ENCODE data around the gene BRSK2. TPM values are rescaled to one million over a fixed set of nuclear protein-coding genes. Genes with fewer than 3 reads are reported as not detected.

Gene BRSK2
- total RNA-seq, 1 donor from 2014 or later, result not detected

GRCh38 chr11:1446623-1447022 is 56.9 kb downstream of the BRSK2 start:
- no peak for FAIRE-seq
- Histone ChIP-seq H3K27me3 (ENCODE audit: control insufficient read depth, insufficient read depth, low read length) (no peaks in the 10 kb centered on the region), H3K36me3 (ENCODE audit: control insufficient read depth, insufficient read depth, low read length) (no peaks in the 10 kb centered on the region), H3K4me3 (ENCODE audit: low read depth, low read length) (no peak overlapping the region)
- TF ChIP-seq CTCF (IDR thresholded peaks at IDR 0.05; ENCODE audit: insufficient read depth, low read length, severe bottlenecking), result no peak
- DNase-seq (ENCODE audit: low read depth), result no peak

GRCh38 chr11:1447845-1448825 is 58.4 kb downstream of the BRSK2 start:
- no peaks in the 10 kb centered on the region for H3K36me3 ChIP-seq (ENCODE audit: control insufficient read depth, insufficient read depth, low read length)
- TF ChIP-seq CTCF (IDR thresholded peaks at IDR 0.05; ENCODE audit: insufficient read depth, low read length, severe bottlenecking), result no peak
- FAIRE-seq (no peak), DNase-seq (ENCODE audit: low read depth) (no peak)
- no peak overlapping the region for H3K4me3 ChIP-seq (ENCODE audit: low read depth, low read length)
- peaks cover under 1% of the 10 kb centered on the region for H3K27me3 ChIP-seq (ENCODE audit: control insufficient read depth, insufficient read depth, low read length)

DNA sequence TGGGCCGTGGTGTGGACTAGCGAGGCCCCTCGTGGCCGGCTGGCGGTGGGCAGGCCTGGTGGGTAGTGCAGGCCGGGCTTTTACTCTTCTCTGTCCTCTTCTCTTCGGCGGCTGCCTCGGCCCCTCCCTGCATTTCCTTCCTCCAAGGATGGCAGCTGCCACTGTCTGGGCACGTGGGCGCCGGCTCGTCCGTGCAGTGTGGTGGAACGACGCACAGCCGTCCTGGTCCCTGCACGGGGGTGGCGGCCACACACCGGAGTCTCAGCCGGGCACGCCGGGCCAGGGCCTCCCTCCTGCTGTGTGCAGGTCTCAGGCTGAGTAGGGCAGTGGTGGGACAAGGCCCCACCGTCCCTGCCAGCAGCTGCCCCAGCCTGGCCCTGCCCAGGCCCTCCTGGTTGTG is 59.1 kb downstream of the BRSK2 start:
- Histone ChIP-seq H3K4me3 (ENCODE audit: low read depth, low read length) (no peak overlapping the region), H3K36me3 (ENCODE audit: control insufficient read depth, insufficient read depth, low read length) (no peaks in the 10 kb centered on the region), H3K27me3 (ENCODE audit: control insufficient read depth, insufficient read depth, low read length) (peaks cover 2% of the 10 kb centered on the region)
- no peak for TF ChIP-seq CTCF (IDR thresholded peaks at IDR 0.05; ENCODE audit: insufficient read depth, low read length, severe bottlenecking)
- DNase-seq (ENCODE audit: low read depth) (no peak), FAIRE-seq (no peak)

DNA sequence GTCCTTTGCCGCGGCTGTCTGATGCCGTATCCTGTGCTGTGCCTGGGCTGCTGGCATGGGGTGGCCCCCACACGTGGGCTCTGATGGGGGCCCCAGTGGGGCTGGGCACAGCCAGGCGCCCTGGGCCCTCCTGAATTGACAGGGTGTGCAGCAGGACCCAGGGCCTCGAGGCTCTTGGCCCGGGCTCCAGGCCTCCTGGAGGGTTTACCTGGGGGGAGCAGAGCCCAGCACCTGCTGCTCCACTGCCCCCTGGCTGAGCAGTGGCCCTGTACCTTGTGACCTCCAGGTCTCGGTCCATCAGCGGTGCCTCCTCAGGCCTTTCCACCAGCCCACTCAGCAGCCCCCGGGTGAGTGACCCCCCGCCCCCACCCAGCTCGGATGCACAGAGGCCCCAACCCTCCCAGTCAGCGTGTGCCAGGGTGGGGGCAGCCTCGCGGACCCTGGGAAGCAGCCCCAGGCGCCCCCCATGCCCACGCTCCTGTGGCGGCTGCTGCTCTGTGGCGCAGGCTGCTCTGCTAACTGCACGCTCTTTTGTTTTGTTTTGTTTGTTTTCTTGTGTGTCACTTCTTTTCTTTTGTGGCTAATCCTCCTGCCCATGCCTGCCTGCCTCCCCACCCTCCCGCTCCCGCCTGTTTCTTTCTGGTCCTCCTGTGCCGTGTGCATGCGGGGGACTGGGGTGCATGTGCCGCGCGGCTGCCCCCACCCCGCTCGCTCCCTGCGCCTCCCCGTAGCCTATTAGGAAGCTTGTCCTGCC is 59.9 kb downstream of the BRSK2 start:
- no peak for TF ChIP-seq CTCF (IDR thresholded peaks at IDR 0.05; ENCODE audit: insufficient read depth, low read length, severe bottlenecking)
- H3K27me3 ChIP-seq (ENCODE audit: control insufficient read depth, insufficient read depth, low read length), result peaks cover 2% of the 10 kb centered on the region
- H3K4me3 ChIP-seq (ENCODE audit: low read depth, low read length), result no peak overlapping the region
- FAIRE-seq (no peak), DNase-seq (ENCODE audit: low read depth) (no peak)
- no peaks in the 10 kb centered on the region for H3K36me3 ChIP-seq (ENCODE audit: control insufficient read depth, insufficient read depth, low read length)

DNA sequence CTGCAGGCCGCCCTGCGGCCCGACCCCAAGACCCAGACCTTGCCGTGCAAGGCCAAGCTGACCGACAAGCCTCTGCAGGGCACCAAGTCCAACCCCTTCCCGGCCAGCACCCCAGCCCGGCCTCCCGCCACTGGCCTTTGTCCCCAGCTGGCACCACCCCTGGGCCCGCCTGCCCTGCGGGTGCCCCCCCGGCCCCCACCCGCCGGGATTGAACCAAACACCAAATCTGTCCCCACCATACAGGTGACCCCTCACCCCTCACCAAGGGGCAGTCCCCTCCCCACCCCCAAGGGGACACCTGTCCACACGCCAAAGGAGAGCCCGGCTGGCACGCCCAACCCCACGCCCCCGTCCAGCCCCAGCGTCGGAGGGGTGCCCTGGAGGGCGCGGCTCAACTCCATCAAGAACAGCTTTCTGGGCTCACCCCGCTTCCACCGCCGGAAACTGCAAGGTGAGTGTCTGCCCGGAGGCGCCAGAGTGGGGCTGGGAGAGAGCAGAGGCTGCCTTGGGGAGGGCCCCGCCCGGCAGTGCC is 60.7 kb downstream of the BRSK2 start:
- Histone ChIP-seq H3K36me3 (ENCODE audit: control insufficient read depth, insufficient read depth, low read length) (no peaks in the 10 kb centered on the region), H3K4me3 (ENCODE audit: low read depth, low read length) (no peak overlapping the region), H3K27me3 (ENCODE audit: control insufficient read depth, insufficient read depth, low read length) (peaks cover 2% of the 10 kb centered on the region)
- no peak for DNase-seq (ENCODE audit: low read depth)
- FAIRE-seq, result no peak
- no peak for TF ChIP-seq CTCF (IDR thresholded peaks at IDR 0.05; ENCODE audit: insufficient read depth, low read length, severe bottlenecking)
